SK-N-SH (cell line): Measurements from ENCODE around the gene PIGC.

ENCODE experiments used
- EP300 ChIP-seq, 2 experiments: IDR thresholded peaks; 2 replicates each; pipeline versions ENCODE4 v1.4.0 to v1.6.1; 2012; ENCODE audit warnings: borderline replicate concordance in 1 of 2, low read depth in 1 of 2, low read length in 1 of 2
- EZH2phosphoT487 ChIP-seq: fragments of 200-600 bp; sonication (generic); IDR thresholded peaks from 2 replicates; pipeline ENCODE4 v1.6.1; 2017; ENCODE audit warnings: low read depth, mixed run types, mild to moderate bottlenecking, antibody characterized with exemption, moderate library complexity, borderline replicate concordance
- FOXM1 ChIP-seq: IDR thresholded peaks from 2 replicates; pipeline ENCODE4 v1.4.0; 2012; ENCODE audit warnings: low read depth, mild to moderate bottlenecking
- GABPA ChIP-seq: IDR thresholded peaks from 2 replicates; pipeline ENCODE4 v1.4.0; 2012; ENCODE audit warnings: low read depth, mild to moderate bottlenecking
- JUND ChIP-seq: IDR thresholded peaks from 2 replicates; pipeline ENCODE4 v1.4.0; 2012
- NFIC ChIP-seq: IDR thresholded peaks from 2 replicates; pipeline ENCODE4 v1.4.0; 2012; ENCODE audit warnings: borderline replicate concordance
- POLR2AphosphoS5 ChIP-seq: IDR thresholded peaks from 2 replicates; pipeline ENCODE4 v1.6.1; 2012; ENCODE audit warnings: low read depth, low read length
- RFX5 ChIP-seq: IDR thresholded peaks from 2 replicates; pipeline ENCODE4 v1.6.1; 2012; ENCODE audit warnings: mild to moderate bottlenecking, improper control_type of control experiment, low read length
- SMC3 ChIP-seq: IDR thresholded peaks from 2 replicates; pipeline ENCODE4 v1.6.1; 2012; ENCODE audit warnings: low read depth, low read length, improper control_type of control experiment
- TAF1 ChIP-seq: IDR thresholded peaks from 2 replicates; pipeline ENCODE4 v1.6.1; 2012; ENCODE audit warnings: low read depth, mild to moderate bottlenecking, low read length, moderate library complexity, borderline replicate concordance
- YY1 ChIP-seq: IDR thresholded peaks from 2 replicates; pipeline ENCODE4 v1.4.0; 2012; ENCODE audit warnings: low read depth, mild to moderate bottlenecking
- TF ChIP-seq, protein P1 (sequence below): fragments of 200-600 bp; sonication (generic); IDR thresholded peaks from 2 replicates; pipeline ENCODE4 v1.6.1; 2017; ENCODE audit warnings: antibody characterized with exemption, mild to moderate bottlenecking, moderate library complexity
- TF ChIP-seq, protein P2 (sequence below): IDR thresholded peaks from 2 replicates; pipeline ENCODE4 v1.4.0; 2012; ENCODE audit warnings: low read depth

GRCh38 chr1:172478485-172478884, 34.6 kb upstream of the PIGC start:
- TF ChIP-seq EZH2phosphoT487 (no peak), EP300 (IDR thresholded peaks at IDR 0.05; ENCODE audit: borderline replicate concordance in 1 of 2, low read depth in 1 of 2, low read length in 1 of 2) (no peak), NFIC (no peak), GABPA (no peak), SMC3 (no peak), FOXM1 (no peak), YY1 (no peak), POLR2AphosphoS5 (no peak), JUND (no peak), TAF1 (no peak), RFX5 (no peak)
- TF ChIP-seq, protein P1, sequence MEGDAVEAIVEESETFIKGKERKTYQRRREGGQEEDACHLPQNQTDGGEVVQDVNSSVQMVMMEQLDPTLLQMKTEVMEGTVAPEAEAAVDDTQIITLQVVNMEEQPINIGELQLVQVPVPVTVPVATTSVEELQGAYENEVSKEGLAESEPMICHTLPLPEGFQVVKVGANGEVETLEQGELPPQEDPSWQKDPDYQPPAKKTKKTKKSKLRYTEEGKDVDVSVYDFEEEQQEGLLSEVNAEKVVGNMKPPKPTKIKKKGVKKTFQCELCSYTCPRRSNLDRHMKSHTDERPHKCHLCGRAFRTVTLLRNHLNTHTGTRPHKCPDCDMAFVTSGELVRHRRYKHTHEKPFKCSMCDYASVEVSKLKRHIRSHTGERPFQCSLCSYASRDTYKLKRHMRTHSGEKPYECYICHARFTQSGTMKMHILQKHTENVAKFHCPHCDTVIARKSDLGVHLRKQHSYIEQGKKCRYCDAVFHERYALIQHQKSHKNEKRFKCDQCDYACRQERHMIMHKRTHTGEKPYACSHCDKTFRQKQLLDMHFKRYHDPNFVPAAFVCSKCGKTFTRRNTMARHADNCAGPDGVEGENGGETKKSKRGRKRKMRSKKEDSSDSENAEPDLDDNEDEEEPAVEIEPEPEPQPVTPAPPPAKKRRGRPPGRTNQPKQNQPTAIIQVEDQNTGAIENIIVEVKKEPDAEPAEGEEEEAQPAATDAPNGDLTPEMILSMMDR = no peak
- TF ChIP-seq, protein P2, sequence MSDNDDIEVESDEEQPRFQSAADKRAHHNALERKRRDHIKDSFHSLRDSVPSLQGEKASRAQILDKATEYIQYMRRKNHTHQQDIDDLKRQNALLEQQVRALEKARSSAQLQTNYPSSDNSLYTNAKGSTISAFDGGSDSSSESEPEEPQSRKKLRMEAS = no peak
